Liver (tissue), 3 donors: ENCODE results near the gene CYP2W1.

Experiments used
- GABPA ChIP-seq, 2 donors: IDR thresholded peaks in 1 of 2; conservative IDR thresholded peaks in 1 of 2; 2 replicates each; pipeline ENCODE4 v1.6.1; 2016; ENCODE audit warnings: antibody characterized with exemption in 2 of 2, mild to moderate bottlenecking in 1 of 2, moderate library complexity in 1 of 2
- MAX ChIP-seq: IDR thresholded peaks from 2 replicates; pipeline ENCODE4 v1.6.1; 2016; ENCODE audit warnings: antibody characterized with exemption
- TAF1 ChIP-seq: conservative IDR thresholded peaks from 2 replicates; pipeline ENCODE4 v1.6.1; 2016; ENCODE audit warnings: antibody characterized with exemption, mild to moderate bottlenecking
- TF ChIP-seq, protein P1 (sequence below): fragments of 150-350 bp; IDR thresholded peaks from 2 replicates; pipeline ENCODE4 v1.5.1; 2017; ENCODE audit warnings: improper control_type of control experiment, low read depth, low read length; ENCODE audit not compliant: missing input control
- donor health status: healthy.
- donor health status: healthy.

GRCh38 chr7:984361-985126 lies 1.6 kb downstream of the CYP2W1 start:
- TF ChIP-seq, protein P1, sequence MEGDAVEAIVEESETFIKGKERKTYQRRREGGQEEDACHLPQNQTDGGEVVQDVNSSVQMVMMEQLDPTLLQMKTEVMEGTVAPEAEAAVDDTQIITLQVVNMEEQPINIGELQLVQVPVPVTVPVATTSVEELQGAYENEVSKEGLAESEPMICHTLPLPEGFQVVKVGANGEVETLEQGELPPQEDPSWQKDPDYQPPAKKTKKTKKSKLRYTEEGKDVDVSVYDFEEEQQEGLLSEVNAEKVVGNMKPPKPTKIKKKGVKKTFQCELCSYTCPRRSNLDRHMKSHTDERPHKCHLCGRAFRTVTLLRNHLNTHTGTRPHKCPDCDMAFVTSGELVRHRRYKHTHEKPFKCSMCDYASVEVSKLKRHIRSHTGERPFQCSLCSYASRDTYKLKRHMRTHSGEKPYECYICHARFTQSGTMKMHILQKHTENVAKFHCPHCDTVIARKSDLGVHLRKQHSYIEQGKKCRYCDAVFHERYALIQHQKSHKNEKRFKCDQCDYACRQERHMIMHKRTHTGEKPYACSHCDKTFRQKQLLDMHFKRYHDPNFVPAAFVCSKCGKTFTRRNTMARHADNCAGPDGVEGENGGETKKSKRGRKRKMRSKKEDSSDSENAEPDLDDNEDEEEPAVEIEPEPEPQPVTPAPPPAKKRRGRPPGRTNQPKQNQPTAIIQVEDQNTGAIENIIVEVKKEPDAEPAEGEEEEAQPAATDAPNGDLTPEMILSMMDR: no peak
- TF ChIP-seq TAF1 (no peak), MAX (no peak), GABPA (IDR thresholded peaks at IDR 0.05 in 1 of 2, conservative IDR thresholded peaks at IDR 0.05 in 1 of 2) (no peak)
